AG09319 (cell line): ENCODE data around the gene PACC1.

Experiments used
- DNase-seq: peaks from one replicate; pipeline ENCODE4 v3.0.0-alpha.2; 2010; ENCODE audit warnings: low read depth; ENCODE audit errors: extremely low read depth
- TF ChIP-seq, protein P1 (sequence below): IDR thresholded peaks from 2 replicates; pipeline ENCODE4 v1.5.1; 2011; ENCODE audit warnings: low read depth, mild to moderate bottlenecking, inconsistent platforms, low read length, moderate library complexity

PACC1 gene

GRCh38 chr1:212414328-212415106, at the start of gene PACC1:
PACC1 (minus strand) TSS chr1:212414886; CDS start chr1:212414757, 129 bp downstream.
- TF ChIP-seq, protein P1, sequence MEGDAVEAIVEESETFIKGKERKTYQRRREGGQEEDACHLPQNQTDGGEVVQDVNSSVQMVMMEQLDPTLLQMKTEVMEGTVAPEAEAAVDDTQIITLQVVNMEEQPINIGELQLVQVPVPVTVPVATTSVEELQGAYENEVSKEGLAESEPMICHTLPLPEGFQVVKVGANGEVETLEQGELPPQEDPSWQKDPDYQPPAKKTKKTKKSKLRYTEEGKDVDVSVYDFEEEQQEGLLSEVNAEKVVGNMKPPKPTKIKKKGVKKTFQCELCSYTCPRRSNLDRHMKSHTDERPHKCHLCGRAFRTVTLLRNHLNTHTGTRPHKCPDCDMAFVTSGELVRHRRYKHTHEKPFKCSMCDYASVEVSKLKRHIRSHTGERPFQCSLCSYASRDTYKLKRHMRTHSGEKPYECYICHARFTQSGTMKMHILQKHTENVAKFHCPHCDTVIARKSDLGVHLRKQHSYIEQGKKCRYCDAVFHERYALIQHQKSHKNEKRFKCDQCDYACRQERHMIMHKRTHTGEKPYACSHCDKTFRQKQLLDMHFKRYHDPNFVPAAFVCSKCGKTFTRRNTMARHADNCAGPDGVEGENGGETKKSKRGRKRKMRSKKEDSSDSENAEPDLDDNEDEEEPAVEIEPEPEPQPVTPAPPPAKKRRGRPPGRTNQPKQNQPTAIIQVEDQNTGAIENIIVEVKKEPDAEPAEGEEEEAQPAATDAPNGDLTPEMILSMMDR = no peak
- DNase-seq = peak; percentile 52

DNA sequence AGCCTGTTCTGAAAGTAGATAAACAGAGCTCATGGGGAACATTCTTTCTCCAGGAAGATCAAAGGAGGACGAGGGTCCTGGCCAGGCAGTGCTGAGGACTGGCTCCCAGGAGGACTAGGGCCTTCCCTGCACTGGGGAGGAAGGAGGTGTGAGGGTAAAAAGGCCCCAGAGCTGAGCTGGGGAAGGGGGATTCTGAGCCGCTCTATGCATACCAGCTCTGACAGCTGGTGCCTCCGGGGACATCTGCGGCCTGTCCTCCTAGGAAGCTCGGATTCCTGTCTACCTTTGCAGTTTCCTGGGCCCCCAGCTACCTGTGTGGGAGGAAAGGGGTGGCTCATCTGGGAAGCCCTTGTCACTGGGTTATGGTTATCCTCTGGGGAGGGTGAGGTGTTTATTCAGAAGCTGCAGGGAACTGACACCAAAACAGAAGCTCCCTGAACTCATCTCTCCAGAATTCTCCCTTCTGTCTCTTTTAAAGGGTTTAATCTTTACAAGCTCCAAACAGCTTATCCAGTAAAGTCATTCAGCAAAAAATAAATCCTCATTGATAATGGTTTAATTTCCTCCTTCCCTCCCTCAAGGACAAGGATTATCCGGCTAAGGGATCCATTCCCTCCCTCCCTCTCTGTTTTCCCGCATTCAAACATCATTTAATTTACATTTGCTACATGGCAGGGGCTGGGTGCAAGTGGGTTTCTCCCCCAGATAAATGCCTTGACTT, 49.0 kb upstream of the PACC1 start:
- no peak for DNase-seq
- TF ChIP-seq, protein P1 = no peak

DNA sequence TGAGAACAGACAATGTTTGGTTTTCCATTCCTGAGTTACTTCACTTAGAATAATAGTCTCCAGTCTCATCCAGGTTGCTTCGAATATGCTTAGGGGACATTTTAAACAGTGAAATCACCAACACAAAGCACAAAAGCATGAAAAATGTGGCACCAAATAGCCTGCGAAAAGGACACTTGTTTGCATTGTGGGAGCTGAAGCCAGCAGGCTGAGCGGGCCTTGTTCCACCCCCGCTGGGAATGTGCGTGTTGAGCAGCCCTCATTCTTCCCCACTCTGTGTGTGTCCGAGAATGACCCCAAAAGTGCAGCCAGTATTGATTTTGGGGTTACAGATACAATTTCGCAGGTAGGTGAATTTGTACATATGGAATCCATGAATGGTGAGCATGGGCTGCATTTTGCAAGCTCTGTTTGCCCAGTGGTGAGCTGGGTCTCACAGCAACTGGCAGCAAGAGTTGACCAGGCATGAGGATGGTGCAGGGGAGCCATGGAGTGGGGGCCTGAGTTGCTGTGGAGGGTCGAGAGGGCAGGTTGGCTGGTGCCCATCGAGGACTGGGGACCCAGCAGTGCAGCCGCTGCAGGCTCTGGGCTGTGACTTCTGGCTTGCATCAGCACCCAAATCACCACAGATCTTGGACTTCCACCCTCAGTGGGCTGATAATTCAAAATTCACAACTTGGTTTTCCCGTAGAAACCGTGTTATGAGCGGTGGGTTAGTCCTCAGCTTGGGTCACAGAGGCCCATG, 47.4 kb upstream of the PACC1 start:
- TF ChIP-seq, protein P1 = no peak
- no peak for DNase-seq

DNA sequence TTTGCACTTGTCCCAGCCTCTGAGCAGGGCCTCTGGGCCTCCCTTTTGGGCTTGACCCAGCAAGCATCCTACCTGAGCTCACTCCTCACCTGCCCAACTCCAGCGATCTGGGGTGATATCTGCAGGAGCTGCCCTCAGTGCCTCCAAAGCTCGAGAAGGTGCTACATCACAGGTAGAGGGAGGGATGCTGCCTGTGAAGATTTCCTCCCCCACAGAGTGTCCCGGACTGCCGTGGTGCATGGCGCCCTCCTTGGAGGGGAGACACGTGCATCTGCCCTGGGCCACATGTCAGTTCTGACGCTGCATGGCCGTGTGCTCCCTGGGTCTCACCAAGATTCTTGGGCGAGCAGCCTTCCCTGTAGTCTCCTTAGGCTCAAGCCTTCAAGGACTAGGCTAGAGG, 45.7 kb upstream of the PACC1 start:
- no peak for DNase-seq
- TF ChIP-seq, protein P1 = no peak

GRCh38 chr1:212459656-212460055, 45.0 kb upstream of the PACC1 start:
- TF ChIP-seq, protein P1 = no peak
- DNase-seq = no peak

- TF ChIP-seq, protein P1 = no peak
- DNase-seq = no peak
Observed at GRCh38 chr1:212458817-212459216, 44.1 kb upstream of the PACC1 start.
